ENCODE results near the gene MACROD1.
A peak's percentile ranks its signal among the peaks of the same experiment; 100 is the strongest.

Gene MACROD1

GRCh38 chr11:64094463-64095260 lies 71.3 kb downstream of the MACROD1 start:
- H3K4me3 Mint-ChIP-seq = peak overlapping the region in 2 of 3 experiments; percentile 15 to 39
- no peaks in the 10 kb centered on the region for H3K9me3 Mint-ChIP-seq
- no peaks in the 10 kb centered on the region for H3K36me3 Mint-ChIP-seq (ENCODE audit: low read depth)
- H3K27me3 Mint-ChIP-seq (ENCODE audit: low read depth) = peaks cover 23% of the 10 kb centered on the region
- H3K4me1 Mint-ChIP-seq = peaks cover 54% of the 10 kb centered on the region
- no peak for TF ChIP-seq CTCF (IDR thresholded peaks at IDR 0.05; ENCODE audit: unreplicated experiment in 3 of 3)
- peak overlapping the region; percentile 94 to 97 (median 96) for H3K27ac Mint-ChIP-seq

GRCh38 chr11:64093233-64094039 lies 72.5 kb downstream of the MACROD1 start:
- no peaks in the 10 kb centered on the region for H3K36me3 Mint-ChIP-seq (ENCODE audit: low read depth)
- no peak overlapping the region for H3K4me3 Mint-ChIP-seq
- peaks cover 23% of the 10 kb centered on the region for H3K27me3 Mint-ChIP-seq (ENCODE audit: low read depth)
- TF ChIP-seq CTCF (IDR thresholded peaks at IDR 0.05; ENCODE audit: unreplicated experiment in 3 of 3) = no peak
- peak overlapping the region in 2 of 3 experiments; percentile 38 to 94 for H3K27ac Mint-ChIP-seq
- peaks cover 48% of the 10 kb centered on the region for H3K4me1 Mint-ChIP-seq
- H3K9me3 Mint-ChIP-seq = no peaks in the 10 kb centered on the region

GRCh38 chr11:64092761-64093136 lies 73.2 kb downstream of the MACROD1 start:
- H3K27me3 Mint-ChIP-seq (ENCODE audit: low read depth) = peaks cover 23% of the 10 kb centered on the region
- no peak overlapping the region for H3K27ac Mint-ChIP-seq
- no peaks in the 10 kb centered on the region for H3K36me3 Mint-ChIP-seq (ENCODE audit: low read depth)
- TF ChIP-seq CTCF (IDR thresholded peaks at IDR 0.05; ENCODE audit: unreplicated experiment in 3 of 3) = no peak
- H3K4me1 Mint-ChIP-seq = peaks cover 44% of the 10 kb centered on the region
- H3K4me3 Mint-ChIP-seq = no peak overlapping the region
- no peaks in the 10 kb centered on the region for H3K9me3 Mint-ChIP-seq

- TF ChIP-seq CTCF (IDR thresholded peaks at IDR 0.05; ENCODE audit: unreplicated experiment in 3 of 3) = no peak
- Mint-ChIP-seq H3K27ac (peak overlapping the region; percentile 36 to 75 (median 54)), H3K27me3 (ENCODE audit: low read depth) (peaks cover 21% of the 10 kb centered on the region), H3K4me1 (peaks cover 48% of the 10 kb centered on the region), H3K9me3 (no peaks in the 10 kb centered on the region), H3K36me3 (ENCODE audit: low read depth) (no peaks in the 10 kb centered on the region), H3K4me3 (no peak overlapping the region)
Observed at GRCh38 chr11:64092111-64092760, 73.7 kb downstream of the MACROD1 start.

GRCh38 chr11:64090806-64091516 lies 75.0 kb downstream of the MACROD1 start:
- no peak for TF ChIP-seq CTCF (IDR thresholded peaks at IDR 0.05; ENCODE audit: unreplicated experiment in 3 of 3)

More at GRCh38 chr11:64090806-64091516, 75.0 kb downstream of the MACROD1 start:
- Mint-ChIP-seq H3K9me3 (no peaks in the 10 kb centered on the region), H3K4me1 (peaks cover 59% of the 10 kb centered on the region), H3K27me3 (ENCODE audit: low read depth) (peaks cover 23% of the 10 kb centered on the region), H3K36me3 (ENCODE audit: low read depth) (no peaks in the 10 kb centered on the region), H3K27ac (no peak overlapping the region), H3K4me3 (no peak overlapping the region)

All from nephron (organoid).